Kidney tubule cell (primary cell): Measurements from ENCODE around the gene ADAR.

Experiments
- DNase-seq: peaks from one replicate; pipeline ENCODE4 v3.0.0-alpha.2; 2018; ENCODE audit warnings: low spot score

Gene ADAR

GRCh38 chr1:154615411-154615810 is 7.4 kb upstream of the ADAR start:
- no peak for DNase-seq

- no peak for DNase-seq
These were observed 6.9 kb upstream of the ADAR start for GRCh38 chr1:154614901-154615300.

GRCh38 chr1:154614247-154614646 is 6.3 kb upstream of the ADAR start:
- DNase-seq = no peak

GRCh38 chr1:154611150-154611862 is 3.3 kb upstream of the ADAR start:
- DNase-seq = no peak

GRCh38 chr1:154609398-154610380 is 1.7 kb upstream of the ADAR start:
- DNase-seq = peak; percentile 57

GRCh38 chr1:154608397-154609270 is 648 bp upstream of the ADAR start:
- DNase-seq = peak; percentile 39

GRCh38 chr1:154607106-154607608 is 829 bp downstream of the ADAR start:
- DNase-seq = peak; percentile 54

GRCh38 chr1:154605534-154605933 is 2.5 kb downstream of the ADAR start:
- DNase-seq = no peak

- no peak for DNase-seq
These were observed 4.7 kb downstream of the ADAR start for GRCh38 chr1:154603317-154603716.

GRCh38 chr1:154599658-154600057 is 8.3 kb downstream of the ADAR start:
- no peak for DNase-seq

- no peak for DNase-seq
These were observed 8.9 kb downstream of the ADAR start for GRCh38 chr1:154598871-154599635.

- DNase-seq = peak; percentile 66
These were observed 12.4 kb downstream of the ADAR start for GRCh38 chr1:154595621-154596020.

GRCh38 chr1:154594811-154595210 is 13.2 kb downstream of the ADAR start:
- DNase-seq = no peak

GRCh38 chr1:154593390-154593789 is 14.6 kb downstream of the ADAR start:
- no peak for DNase-seq

- DNase-seq = no peak
These were observed 16.8 kb downstream of the ADAR start for GRCh38 chr1:154591206-154591605.

GRCh38 chr1:154590756-154591155 is 17.2 kb downstream of the ADAR start:
- DNase-seq = no peak

- DNase-seq = no peak
These were observed 18.2 kb downstream of the ADAR start for GRCh38 chr1:154589780-154590179.

GRCh38 chr1:154586641-154587040 is 21.3 kb downstream of the ADAR start:
- no peak for DNase-seq

GRCh38 chr1:154586231-154586630 is 21.8 kb downstream of the ADAR start:
- DNase-seq = no peak

- no peak for DNase-seq
These were observed 23.6 kb downstream of the ADAR start for GRCh38 chr1:154584267-154584994.
